ENCODE results near the gene ACADS. TPM values are rescaled to one million over a fixed set of nuclear protein-coding genes. Genes with fewer than 3 reads are reported as not detected.

The ACADS gene
- total RNA-seq, 2 experiments from 2014 or later, result 15.4 to 15.8 TPM

DNA sequence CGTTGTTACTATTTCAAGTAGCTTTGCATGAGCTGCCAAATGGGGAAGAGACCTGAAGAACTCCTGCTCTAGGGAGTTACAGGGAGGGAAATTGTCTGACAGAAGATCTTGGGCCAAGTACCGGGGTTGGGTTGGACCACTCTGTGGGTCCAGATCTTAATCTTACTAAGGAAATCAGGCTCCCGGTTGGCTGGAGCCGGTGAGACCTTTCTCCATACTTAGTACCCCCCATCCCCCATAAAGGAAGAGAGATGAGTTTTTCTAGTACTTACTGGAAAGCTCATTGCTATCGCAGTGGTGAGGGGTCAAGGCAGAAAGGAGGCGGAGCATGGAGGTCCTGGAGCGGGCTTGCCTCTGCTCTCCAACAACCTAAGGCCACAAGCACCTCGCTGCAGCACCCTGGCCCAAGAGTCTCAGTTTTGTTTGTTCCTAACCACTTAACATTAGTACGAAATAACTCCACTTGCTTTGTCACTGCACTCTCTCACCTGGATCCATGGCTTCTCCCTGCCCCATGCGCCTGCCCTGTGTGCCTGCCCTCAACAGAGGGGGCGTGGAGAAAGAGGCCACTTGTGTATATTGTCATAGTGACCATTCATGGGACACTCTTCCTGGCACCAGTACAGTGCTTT is 22.2 kb upstream of the ACADS start:
- no peak overlapping the region for H3K27ac Mint-ChIP-seq
- no peaks in the 10 kb centered on the region for H3K9me3 Mint-ChIP-seq
- H3K4me3 Mint-ChIP-seq, result no peak overlapping the region
- intact Hi-C loops (cut with micrococcal nuclease), result no loop called here
- DNase-seq, result no peak
- H3K36me3 Mint-ChIP-seq (ENCODE audit: low read depth), result peaks cover 15% of the 10 kb centered on the region
- CTCF ChIA-PET, result interaction anchor here (1.1 kb wide), 1 partner anchor 121 kb away, joined by 3 read pairs; no protein-coding TSS in a partner anchor
- H3K27me3 Mint-ChIP-seq (ENCODE audit: low read depth), result no peaks in the 10 kb centered on the region
- no peaks in the 10 kb centered on the region for H3K4me1 Mint-ChIP-seq (ENCODE audit: low read depth)

DNA sequence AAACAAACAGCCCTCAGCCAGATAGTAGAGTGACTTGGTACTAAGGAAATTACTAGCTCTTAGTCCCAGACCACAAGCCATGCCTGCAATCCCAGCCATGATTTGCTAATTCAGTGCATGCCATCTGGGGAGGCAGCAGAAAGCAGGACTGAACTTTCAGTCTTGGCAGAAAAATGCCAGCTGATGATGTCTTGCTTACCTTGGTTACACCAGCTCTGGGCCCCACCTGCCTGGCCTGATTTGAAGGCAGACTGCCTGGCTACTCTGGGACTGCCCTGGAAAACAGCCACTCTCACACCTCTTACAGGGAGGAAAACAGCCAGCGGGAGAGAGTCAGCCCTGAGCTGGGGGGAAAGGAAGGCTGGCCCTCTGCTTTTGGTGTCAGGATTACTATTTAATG is 20.0 kb upstream of the ACADS start:
- peaks cover 10% of the 10 kb centered on the region for H3K36me3 Mint-ChIP-seq (ENCODE audit: low read depth)
- CTCF ChIA-PET, result interaction anchor here (1.6 kb wide), 1 partner anchor 56 kb away, joined by 5 read pairs; no protein-coding TSS in a partner anchor
- no peaks in the 10 kb centered on the region for H3K27me3 Mint-ChIP-seq (ENCODE audit: low read depth)
- no peaks in the 10 kb centered on the region for H3K9me3 Mint-ChIP-seq
- intact Hi-C loops (cut with micrococcal nuclease), result no loop called here
- no peak overlapping the region for H3K4me3 Mint-ChIP-seq
- H3K27ac Mint-ChIP-seq, result no peak overlapping the region
- peaks cover 5% of the 10 kb centered on the region for H3K4me1 Mint-ChIP-seq (ENCODE audit: low read depth)
- DNase-seq, result no peak

DNA sequence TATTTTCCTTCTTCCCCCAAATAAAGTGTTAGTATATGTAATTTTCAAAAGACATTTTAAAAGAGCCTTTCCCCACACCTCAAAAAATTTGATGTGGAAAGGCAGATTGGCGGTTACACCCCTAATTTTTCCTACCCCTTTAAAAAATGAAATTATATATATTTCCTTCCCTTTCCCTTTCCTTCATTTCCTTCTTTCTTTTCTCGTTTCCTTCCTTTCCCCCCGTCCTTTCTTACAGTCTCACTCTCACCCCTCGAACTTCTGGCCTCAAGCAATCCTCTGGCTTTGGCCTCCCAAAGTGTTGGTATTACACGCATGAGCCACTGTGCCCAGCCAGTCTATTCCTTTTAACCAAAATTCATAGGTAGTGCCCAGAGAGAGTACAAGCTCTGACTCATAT is 19.6 kb upstream of the ACADS start:
- peaks cover 5% of the 10 kb centered on the region for H3K4me1 Mint-ChIP-seq (ENCODE audit: low read depth)
- no peaks in the 10 kb centered on the region for H3K9me3 Mint-ChIP-seq
- H3K36me3 Mint-ChIP-seq (ENCODE audit: low read depth), result peaks cover 9% of the 10 kb centered on the region
- CTCF ChIA-PET, result interaction anchor here (1.6 kb wide), 1 partner anchor 56 kb away, joined by 5 read pairs; no protein-coding TSS in a partner anchor
- no peak for DNase-seq
- no peak overlapping the region for H3K4me3 Mint-ChIP-seq
- H3K27me3 Mint-ChIP-seq (ENCODE audit: low read depth), result no peaks in the 10 kb centered on the region
- intact Hi-C loops (cut with micrococcal nuclease), result no loop called here
- no peak overlapping the region for H3K27ac Mint-ChIP-seq

DNA sequence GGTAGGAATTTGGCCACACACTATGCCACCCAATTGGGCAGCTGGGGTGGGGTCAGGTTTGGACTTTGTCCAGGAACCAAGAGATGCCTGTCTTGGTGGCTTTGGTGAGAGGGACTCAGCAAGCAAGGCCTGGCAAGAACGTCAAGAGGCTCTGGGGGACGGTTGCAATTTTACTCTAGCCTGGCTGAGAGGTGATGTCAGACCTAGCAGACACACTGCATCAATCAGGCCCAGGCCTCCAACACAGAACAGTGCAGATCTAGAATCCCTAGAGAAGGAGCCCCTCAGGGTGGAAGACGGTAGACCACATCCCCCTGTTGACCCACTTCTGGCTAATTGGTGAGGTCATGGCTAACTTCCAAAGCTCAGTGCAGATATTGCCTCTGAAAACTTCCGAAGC is 17.0 kb upstream of the ACADS start:
- Mint-ChIP-seq H3K4me3 (no peak overlapping the region), H3K27ac (no peak overlapping the region), H3K9me3 (no peaks in the 10 kb centered on the region), H3K4me1 (ENCODE audit: low read depth) (peaks cover 28% of the 10 kb centered on the region), H3K27me3 (ENCODE audit: low read depth) (no peaks in the 10 kb centered on the region), H3K36me3 (ENCODE audit: low read depth) (peaks cover 6% of the 10 kb centered on the region)
- intact Hi-C loops (cut with micrococcal nuclease), result no loop called here
- CTCF ChIA-PET, result interaction anchor here (0.8 to 1.9 kb wide), 3 partner anchors 62 to 263 kb away, joined by 3 to 6 read pairs (median 3); no protein-coding TSS in a partner anchor
- DNase-seq, result no peak

DNA sequence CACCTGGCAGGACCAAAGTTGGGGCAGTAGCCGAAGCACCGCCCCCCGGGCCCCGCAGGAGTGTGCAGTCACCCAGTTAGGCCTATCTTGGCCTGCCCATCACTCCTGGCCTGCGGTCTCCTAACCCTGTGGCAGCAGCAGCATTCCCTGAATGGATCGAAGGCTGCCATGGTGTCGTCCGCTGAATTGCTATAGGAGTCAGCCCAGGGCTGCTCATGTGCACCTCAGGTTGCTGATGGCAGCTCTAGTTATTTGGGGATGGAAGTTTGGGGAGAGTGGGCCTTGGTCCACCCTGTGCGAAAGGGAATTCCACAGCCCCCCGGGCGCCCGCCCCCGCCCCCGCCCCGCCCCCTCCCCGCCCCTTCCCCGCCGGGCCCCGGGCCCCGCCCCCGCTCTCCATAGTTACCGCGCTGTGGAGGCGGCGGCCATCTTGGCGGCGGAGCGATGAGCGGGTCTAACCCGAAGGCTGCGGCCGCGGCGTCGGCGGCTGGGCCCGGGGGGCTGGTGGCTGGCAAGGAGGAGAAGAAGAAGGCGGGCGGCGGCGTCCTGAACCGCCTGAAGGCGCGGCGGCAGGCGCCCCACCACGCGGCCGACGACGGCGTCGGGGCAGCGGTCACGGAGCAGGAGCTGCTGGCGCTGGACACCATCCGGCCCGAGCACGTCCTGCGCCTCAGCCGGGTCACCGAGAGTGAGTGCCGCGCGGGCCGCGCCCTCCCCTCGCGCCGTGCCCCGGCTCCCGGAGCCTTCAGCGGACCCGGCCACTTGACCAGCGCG is 15.4 kb upstream of the ACADS start, which contains the start of gene UNC119B:
Gene UNC119B, plus strand, starts transcription at position 428 of the 774 bp plus-strand sequence. Its CDS starts 17 bp downstream, at position 445.
- intact Hi-C loops (cut with micrococcal nuclease), result loop anchor here (1.0 to 5.0 kb wide), 3 partner anchors 24 to 383 kb away; partner anchors contain the start of genes COX6A1 and PLA2G1B
- H3K27me3 Mint-ChIP-seq (ENCODE audit: low read depth), result no peaks in the 10 kb centered on the region
- H3K36me3 Mint-ChIP-seq (ENCODE audit: low read depth), result peaks cover 13% of the 10 kb centered on the region
- CTCF ChIA-PET, result interaction anchor here (1.1 to 2.2 kb wide), 4 partner anchors 22 to 127 kb away, joined by 3 to 12 read pairs (median 6); no protein-coding TSS in a partner anchor
- H3K27ac Mint-ChIP-seq, result peak within 1 kb of the TSS; percentile 84
- DNase-seq, result peak; percentile 73
- no peaks in the 10 kb centered on the region for H3K9me3 Mint-ChIP-seq
- peak within 1 kb of the TSS; percentile 85 for H3K4me3 Mint-ChIP-seq
- H3K4me1 Mint-ChIP-seq (ENCODE audit: low read depth), result peaks cover 32% of the 10 kb centered on the region

DNA sequence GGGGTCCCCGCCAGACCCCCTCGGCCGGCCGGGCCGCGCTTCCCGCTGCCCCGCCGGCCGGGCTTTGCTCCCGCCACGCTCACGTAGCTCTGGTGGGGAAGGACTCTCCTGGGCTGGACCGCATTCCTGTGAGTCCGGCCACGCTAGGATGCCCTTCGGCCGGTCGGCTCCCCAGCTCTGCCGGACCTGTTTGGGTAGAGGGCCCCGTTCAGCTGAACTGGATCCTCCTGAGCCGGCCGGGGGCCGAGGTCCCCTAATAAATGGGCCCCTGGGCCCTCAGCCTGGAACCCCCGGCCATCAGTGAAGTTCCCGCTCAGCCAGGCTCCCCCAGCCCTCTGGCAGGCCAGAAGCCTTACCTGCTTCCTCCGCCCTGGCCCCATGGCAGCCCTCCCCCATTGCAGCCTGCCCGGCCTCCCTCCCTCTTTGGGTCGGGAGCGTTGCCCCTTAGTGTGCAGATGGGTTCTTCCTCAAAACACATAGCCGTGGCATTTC is 14.8 kb upstream of the ACADS start:
- H3K27ac Mint-ChIP-seq, result peak overlapping the region; percentile 84
- peak overlapping the region; percentile 85 for H3K4me3 Mint-ChIP-seq
- DNase-seq, result peak; percentile 59
- H3K36me3 Mint-ChIP-seq (ENCODE audit: low read depth), result peaks cover 14% of the 10 kb centered on the region
- peaks cover 32% of the 10 kb centered on the region for H3K4me1 Mint-ChIP-seq (ENCODE audit: low read depth)
- intact Hi-C loops (cut with micrococcal nuclease), result loop anchor here (1.0 to 5.0 kb wide), 3 partner anchors 25 to 384 kb away; partner anchors contain the start of genes COX6A1 and PLA2G1B
- CTCF ChIA-PET, result interaction anchor here (0.6 to 2.2 kb wide), 7 partner anchors 20 to 209 kb away, joined by 3 to 12 read pairs (median 4); partner anchors contain the start of gene POP5
- no peaks in the 10 kb centered on the region for H3K27me3 Mint-ChIP-seq (ENCODE audit: low read depth)
- H3K9me3 Mint-ChIP-seq, result no peaks in the 10 kb centered on the region

DNA sequence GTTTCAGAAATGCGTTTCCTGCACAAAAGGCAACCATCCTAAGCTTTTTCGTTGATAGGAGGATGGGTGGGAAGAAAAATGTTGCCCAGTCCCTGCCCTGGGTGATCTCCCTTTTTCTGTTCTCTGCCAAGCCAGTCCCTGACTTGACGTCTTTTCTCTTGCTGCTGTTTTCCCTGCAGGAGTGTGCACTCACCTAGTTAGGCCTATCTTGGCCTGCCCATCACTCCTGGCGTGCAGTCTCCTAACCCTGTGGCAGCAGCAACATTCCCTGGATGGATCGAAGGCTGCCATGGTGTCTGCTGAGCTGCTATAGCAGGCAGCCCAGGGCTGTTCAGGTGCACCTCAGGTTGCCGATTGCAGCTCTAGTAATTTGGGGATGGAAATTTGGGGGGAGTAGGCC is 14.2 kb upstream of the ACADS start:
- intact Hi-C loops (cut with micrococcal nuclease), result loop anchor here (2.0 to 5.0 kb wide), 2 partner anchors 273 to 384 kb away; partner anchors contain the start of genes COX6A1 and PLA2G1B
- no peak for DNase-seq
- H3K27me3 Mint-ChIP-seq (ENCODE audit: low read depth), result no peaks in the 10 kb centered on the region
- peaks cover 32% of the 10 kb centered on the region for H3K4me1 Mint-ChIP-seq (ENCODE audit: low read depth)
- CTCF ChIA-PET, result interaction anchor here (0.6 to 2.2 kb wide), 6 partner anchors 21 to 209 kb away, joined by 3 to 12 read pairs (median 4); partner anchors contain the start of gene POP5
- peaks cover 16% of the 10 kb centered on the region for H3K36me3 Mint-ChIP-seq (ENCODE audit: low read depth)
- no peaks in the 10 kb centered on the region for H3K9me3 Mint-ChIP-seq
- peak overlapping the region; percentile 84 for H3K27ac Mint-ChIP-seq
- H3K4me3 Mint-ChIP-seq, result peak overlapping the region; percentile 85

DNA sequence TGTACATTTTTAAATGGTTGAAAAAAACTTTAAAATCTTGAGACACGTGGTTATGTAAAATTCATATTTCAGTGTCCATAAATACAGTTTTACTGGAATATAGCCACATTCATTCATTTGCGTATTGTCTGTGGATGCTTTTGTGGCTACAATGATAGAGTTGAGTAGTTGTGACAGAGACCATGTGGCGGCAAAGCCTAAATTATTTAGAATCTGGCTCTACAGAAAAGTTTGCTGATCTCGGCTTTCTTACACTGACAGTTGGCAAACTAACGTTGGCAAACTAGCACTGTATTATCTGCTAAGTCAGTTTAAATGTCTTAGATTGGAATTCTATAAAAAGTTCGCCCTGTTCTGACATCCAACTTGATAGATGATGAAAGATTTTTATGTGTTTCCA is 13.0 kb upstream of the ACADS start:
- Mint-ChIP-seq H3K27me3 (ENCODE audit: low read depth) (no peaks in the 10 kb centered on the region), H3K36me3 (ENCODE audit: low read depth) (peaks cover 20% of the 10 kb centered on the region), H3K9me3 (no peaks in the 10 kb centered on the region), H3K4me3 (no peak overlapping the region), H3K27ac (no peak overlapping the region), H3K4me1 (ENCODE audit: low read depth) (peaks cover 32% of the 10 kb centered on the region)
- no peak for DNase-seq
- intact Hi-C loops (cut with micrococcal nuclease), result loop anchor here (5.0 kb wide), 1 partner anchor 385 kb away; the partner anchor contains the start of gene PLA2G1B
- CTCF ChIA-PET, result interaction anchor here (0.5 to 2.2 kb wide), 3 partner anchors 104 to 241 kb away, joined by 3 to 12 read pairs (median 5); no protein-coding TSS in a partner anchor

DNA sequence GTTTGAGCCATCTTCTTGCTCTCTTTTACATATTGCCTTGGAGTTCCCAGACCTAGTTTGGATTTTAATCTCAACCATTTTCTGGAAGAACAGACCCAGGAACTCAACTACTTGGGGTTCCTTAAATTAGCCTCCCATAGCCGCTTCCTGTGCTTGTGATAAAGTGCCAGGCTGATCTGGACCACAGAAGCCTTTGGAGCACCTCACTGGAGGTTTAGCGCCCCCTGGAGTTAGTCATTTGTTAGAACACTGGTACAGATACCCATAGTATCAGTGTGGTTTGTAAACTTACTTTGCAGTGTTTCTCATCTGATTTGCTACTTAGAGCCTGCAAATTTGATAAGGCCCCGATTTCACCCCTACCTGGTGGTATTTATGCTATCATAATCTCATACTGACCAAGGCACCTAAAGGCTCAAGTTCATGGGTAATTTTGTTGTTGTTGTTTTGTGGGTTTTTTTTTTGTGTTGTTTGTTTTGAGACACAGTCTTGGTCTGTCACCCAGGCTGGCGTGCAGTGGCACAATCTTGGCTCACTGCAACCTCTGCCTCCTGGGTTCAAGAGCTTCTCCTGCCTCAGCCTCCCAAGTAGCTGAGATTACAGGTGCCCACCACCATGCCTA is 11.7 kb upstream of the ACADS start:
- Mint-ChIP-seq H3K4me1 (ENCODE audit: low read depth) (peaks cover 40% of the 10 kb centered on the region), H3K27me3 (ENCODE audit: low read depth) (no peaks in the 10 kb centered on the region), H3K27ac (no peak overlapping the region), H3K9me3 (no peaks in the 10 kb centered on the region), H3K36me3 (ENCODE audit: low read depth) (peaks cover 28% of the 10 kb centered on the region), H3K4me3 (no peak overlapping the region)
- CTCF ChIA-PET, result interaction anchor here (0.6 to 4.9 kb wide), 7 partner anchors 11 to 131 kb away, joined by 3 to 30 read pairs (median 3); partner anchors contain the start of gene ACADS
- peak; percentile 87 for DNase-seq
- intact Hi-C loops (cut with micrococcal nuclease), result loop anchor here (1.0 to 5.0 kb wide), 5 partner anchors 28 to 387 kb away; partner anchors contain the start of gene PLA2G1B

DNA sequence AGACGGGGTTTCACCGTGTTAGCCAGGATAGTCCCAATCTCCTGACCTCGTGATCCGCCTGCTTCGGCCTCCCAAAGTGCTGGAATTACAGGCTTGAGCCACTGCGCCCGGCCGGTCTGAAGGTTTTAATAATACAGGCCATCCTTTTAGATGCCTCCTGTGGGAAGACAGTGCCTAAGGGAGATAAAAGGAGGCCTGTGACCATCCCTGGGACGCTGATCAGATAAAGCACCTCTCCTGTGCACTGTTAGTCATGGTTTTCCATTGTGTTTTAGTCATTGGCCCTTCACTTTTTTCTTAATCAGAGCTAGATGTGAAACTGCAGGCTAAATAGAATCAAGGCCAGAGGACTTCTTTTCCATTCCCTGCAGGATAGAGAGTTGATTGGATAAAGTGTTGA is 7.6 kb upstream of the ACADS start:
- Mint-ChIP-seq H3K27me3 (ENCODE audit: low read depth) (no peaks in the 10 kb centered on the region), H3K4me1 (ENCODE audit: low read depth) (peaks cover 15% of the 10 kb centered on the region), H3K9me3 (no peaks in the 10 kb centered on the region), H3K4me3 (no peak overlapping the region), H3K36me3 (ENCODE audit: low read depth) (peaks cover 40% of the 10 kb centered on the region), H3K27ac (no peak overlapping the region)
- intact Hi-C loops (cut with micrococcal nuclease), result no loop called here
- no peak for DNase-seq
- CTCF ChIA-PET, result interaction anchor here (1.6 to 4.9 kb wide), 2 partner anchors 70 to 254 kb away, joined by 5 to 30 read pairs; no protein-coding TSS in a partner anchor

DNA sequence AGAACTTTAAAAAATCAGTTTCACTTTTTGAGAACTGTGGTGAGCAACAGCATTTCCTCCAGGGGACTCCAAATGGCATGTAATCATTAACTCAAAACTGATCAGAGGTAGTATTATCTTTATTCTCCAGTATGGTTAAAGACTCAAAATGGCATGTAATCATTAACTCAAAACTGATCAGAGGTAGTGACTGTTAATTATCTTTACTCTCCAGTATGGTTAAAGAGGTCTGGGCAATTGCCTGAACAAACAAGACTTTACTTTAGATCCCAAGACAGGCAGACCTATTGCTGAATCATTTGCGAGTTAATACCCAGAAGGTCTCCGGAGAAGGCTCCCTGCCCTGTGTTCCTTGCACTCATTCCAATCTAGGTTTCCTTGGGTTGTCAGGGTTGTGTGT is 6.6 kb upstream of the ACADS start:
- peaks cover 8% of the 10 kb centered on the region for H3K4me1 Mint-ChIP-seq (ENCODE audit: low read depth)
- no peaks in the 10 kb centered on the region for H3K9me3 Mint-ChIP-seq
- DNase-seq, result no peak
- intact Hi-C loops (cut with micrococcal nuclease), result no loop called here
- H3K36me3 Mint-ChIP-seq (ENCODE audit: low read depth), result peaks cover 36% of the 10 kb centered on the region
- CTCF ChIA-PET, result no interaction called here
- no peak overlapping the region for H3K27ac Mint-ChIP-seq
- no peaks in the 10 kb centered on the region for H3K27me3 Mint-ChIP-seq (ENCODE audit: low read depth)
- H3K4me3 Mint-ChIP-seq, result no peak overlapping the region

Data from activated naive CD4-positive, alpha-beta T cell treated with anti-CD3 and anti-CD28 coated beads for 36 hours (primary cell).